ENCODE measurements around the gene CD300C. TPM values are rescaled to one million over a fixed set of nuclear protein-coding genes. Genes with fewer than 3 reads are reported as not detected.

Gene CD300C
- total RNA-seq, 1 experiment from 2014 or later, result not detected

- POLR2A ChIA-PET (ENCODE audit: low non-redundant PET), result no interaction called here
- intact Hi-C loops (cut with micrococcal nuclease; ENCODE audit: unreplicated experiment), result no loop called here
- Histone ChIP-seq H3K4me1 (ENCODE audit: insufficient read depth, low read length, poor library complexity, severe bottlenecking) (no peaks in the 10 kb centered on the region), H3K4me3 (ENCODE audit: low read depth, low read length, poor library complexity, severe bottlenecking) (no peak within 1 kb of the TSS), H3K27ac (ENCODE audit: low read depth, low read length, poor library complexity, severe bottlenecking) (no peak within 1 kb of the TSS), H3K9me3 (ENCODE audit: low read depth, low read length, poor library complexity, severe bottlenecking) (no peaks in the 10 kb centered on the region), H3K27me3 (replicated peaks; ENCODE audit: insufficient read depth, low read depth, low read length, poor library complexity) (peaks cover 6% of the 10 kb centered on the region), H3K36me3 (ENCODE audit: insufficient read depth, low read length, poor library complexity, severe bottlenecking) (no peaks in the 10 kb centered on the region)
- CTCF ChIA-PET, result no interaction called here
- no peak for DNase-seq (ENCODE audit: low spot score)
- BruUV-seq (replicated peaks), result no TSS peak
- no peak for TF ChIP-seq EZH2 (IDR thresholded peaks at IDR 0.05; ENCODE audit: borderline replicate concordance, low read depth, low read length, poor library complexity, severe bottlenecking)
- no peak for TF ChIP-seq CTCF (conservative IDR thresholded peaks at IDR 0.05; ENCODE audit: low read depth, low read length)
Observed at GRCh38 chr17:74592087-74592990, 46.4 kb upstream of the CD300C start, which contains the start of gene CD300LD. CD300LD (minus strand) TSS chr17:74592283; CDS start chr17:74592202, 81 bp downstream.

- H3K4me1 ChIP-seq (ENCODE audit: insufficient read depth, low read length, poor library complexity, severe bottlenecking), result no peaks in the 10 kb centered on the region
- H3K36me3 ChIP-seq (ENCODE audit: insufficient read depth, low read length, poor library complexity, severe bottlenecking), result no peaks in the 10 kb centered on the region
- no peak for DNase-seq (ENCODE audit: low spot score)
- no peak overlapping the region for H3K4me3 ChIP-seq (ENCODE audit: low read depth, low read length, poor library complexity, severe bottlenecking)
- no peak for TF ChIP-seq CTCF (conservative IDR thresholded peaks at IDR 0.05; ENCODE audit: low read depth, low read length)
- no peak for TF ChIP-seq EZH2 (IDR thresholded peaks at IDR 0.05; ENCODE audit: borderline replicate concordance, low read depth, low read length, poor library complexity, severe bottlenecking)
- ChIA-PET POLR2A (ENCODE audit: low non-redundant PET) (no interaction called here), CTCF (interaction anchor here (0.6 kb wide), 1 partner anchor 145 kb away, joined by 5 read pairs; the partner anchor contains the start of gene RAB37)
- no peaks in the 10 kb centered on the region for H3K9me3 ChIP-seq (ENCODE audit: low read depth, low read length, poor library complexity, severe bottlenecking)
- intact Hi-C loops (cut with micrococcal nuclease; ENCODE audit: unreplicated experiment), result no loop called here
- BruUV-seq (replicated peaks), result no TSS peak
- H3K27ac ChIP-seq (ENCODE audit: low read depth, low read length, poor library complexity, severe bottlenecking), result no peak overlapping the region
- peaks cover 6% of the 10 kb centered on the region for H3K27me3 ChIP-seq (replicated peaks; ENCODE audit: insufficient read depth, low read depth, low read length, poor library complexity)
Observed at GRCh38 chr17:74591503-74591902, 45.6 kb upstream of the CD300C start.

- CTCF ChIA-PET, result no interaction called here
- POLR2A ChIA-PET (ENCODE audit: low non-redundant PET), result no interaction called here
- Histone ChIP-seq H3K36me3 (ENCODE audit: insufficient read depth, low read length, poor library complexity, severe bottlenecking) (no peaks in the 10 kb centered on the region), H3K9me3 (ENCODE audit: low read depth, low read length, poor library complexity, severe bottlenecking) (no peaks in the 10 kb centered on the region), H3K27ac (ENCODE audit: low read depth, low read length, poor library complexity, severe bottlenecking) (no peak overlapping the region), H3K27me3 (replicated peaks; ENCODE audit: insufficient read depth, low read depth, low read length, poor library complexity) (peaks cover 9% of the 10 kb centered on the region), H3K4me1 (ENCODE audit: insufficient read depth, low read length, poor library complexity, severe bottlenecking) (no peaks in the 10 kb centered on the region), H3K4me3 (ENCODE audit: low read depth, low read length, poor library complexity, severe bottlenecking) (no peak overlapping the region)
- DNase-seq (ENCODE audit: low spot score), result no peak
- TF ChIP-seq EZH2 (IDR thresholded peaks at IDR 0.05; ENCODE audit: borderline replicate concordance, low read depth, low read length, poor library complexity, severe bottlenecking), result no peak
- no peak for TF ChIP-seq CTCF (conservative IDR thresholded peaks at IDR 0.05; ENCODE audit: low read depth, low read length)
- intact Hi-C loops (cut with micrococcal nuclease; ENCODE audit: unreplicated experiment), result no loop called here
- BruUV-seq (replicated peaks), result no TSS peak
Observed at GRCh38 chr17:74585711-74586110, 39.8 kb upstream of the CD300C start.
